Choroid plexus epithelial cell (primary cell): Measurements from ENCODE around the gene MACO1.
A peak's percentile ranks its signal among the peaks of the same experiment; 100 is the strongest.
"Not testable (repeated sequence)": the region's sequence is repeated elsewhere in the genome, so short reads cannot be mapped to it uniquely, and the experiment has no call there.

Experiments
- DNase-seq: peaks from one replicate; pipeline ENCODE4 v3.0.0-alpha.2; 2010; ENCODE audit warnings: low read depth
- H3K4me3 ChIP-seq: 2 replicates; pipeline ENCODE4 v1.5.1; 2011; ENCODE audit warnings: low read depth, mild to moderate bottlenecking, control low read depth, low read length, moderate library complexity
- TF ChIP-seq, protein P1 (sequence below): conservative IDR thresholded peaks from 2 replicates; pipeline ENCODE4 v1.5.1; 2011; ENCODE audit warnings: low read depth, mild to moderate bottlenecking, control low read depth, inconsistent platforms, low read length, moderate library complexity

MACO1 gene

DNA sequence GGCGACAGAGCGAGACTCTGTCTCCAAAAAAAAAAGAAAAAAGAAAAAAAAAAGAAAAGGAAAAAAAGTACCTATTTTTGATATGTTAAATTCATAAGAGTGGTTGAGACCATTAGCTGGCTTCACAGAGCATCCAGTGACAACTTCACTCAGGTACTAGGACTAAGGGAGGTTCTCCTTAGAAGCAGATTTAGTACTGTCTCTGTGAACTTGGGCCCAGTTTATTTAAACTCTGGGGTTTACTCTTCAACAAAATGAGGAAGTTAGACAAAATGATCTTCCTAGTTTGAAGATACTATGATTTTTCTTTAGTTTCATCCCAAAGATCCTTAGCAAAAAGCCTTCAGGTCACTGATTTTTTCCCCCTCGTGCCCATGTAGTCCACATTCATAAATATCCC, 21.2 kb downstream of the MACO1 start:
- H3K4me3 ChIP-seq, result no peak overlapping the region
- no peak for DNase-seq
- TF ChIP-seq, protein P1, sequence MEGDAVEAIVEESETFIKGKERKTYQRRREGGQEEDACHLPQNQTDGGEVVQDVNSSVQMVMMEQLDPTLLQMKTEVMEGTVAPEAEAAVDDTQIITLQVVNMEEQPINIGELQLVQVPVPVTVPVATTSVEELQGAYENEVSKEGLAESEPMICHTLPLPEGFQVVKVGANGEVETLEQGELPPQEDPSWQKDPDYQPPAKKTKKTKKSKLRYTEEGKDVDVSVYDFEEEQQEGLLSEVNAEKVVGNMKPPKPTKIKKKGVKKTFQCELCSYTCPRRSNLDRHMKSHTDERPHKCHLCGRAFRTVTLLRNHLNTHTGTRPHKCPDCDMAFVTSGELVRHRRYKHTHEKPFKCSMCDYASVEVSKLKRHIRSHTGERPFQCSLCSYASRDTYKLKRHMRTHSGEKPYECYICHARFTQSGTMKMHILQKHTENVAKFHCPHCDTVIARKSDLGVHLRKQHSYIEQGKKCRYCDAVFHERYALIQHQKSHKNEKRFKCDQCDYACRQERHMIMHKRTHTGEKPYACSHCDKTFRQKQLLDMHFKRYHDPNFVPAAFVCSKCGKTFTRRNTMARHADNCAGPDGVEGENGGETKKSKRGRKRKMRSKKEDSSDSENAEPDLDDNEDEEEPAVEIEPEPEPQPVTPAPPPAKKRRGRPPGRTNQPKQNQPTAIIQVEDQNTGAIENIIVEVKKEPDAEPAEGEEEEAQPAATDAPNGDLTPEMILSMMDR, result no peak

DNA sequence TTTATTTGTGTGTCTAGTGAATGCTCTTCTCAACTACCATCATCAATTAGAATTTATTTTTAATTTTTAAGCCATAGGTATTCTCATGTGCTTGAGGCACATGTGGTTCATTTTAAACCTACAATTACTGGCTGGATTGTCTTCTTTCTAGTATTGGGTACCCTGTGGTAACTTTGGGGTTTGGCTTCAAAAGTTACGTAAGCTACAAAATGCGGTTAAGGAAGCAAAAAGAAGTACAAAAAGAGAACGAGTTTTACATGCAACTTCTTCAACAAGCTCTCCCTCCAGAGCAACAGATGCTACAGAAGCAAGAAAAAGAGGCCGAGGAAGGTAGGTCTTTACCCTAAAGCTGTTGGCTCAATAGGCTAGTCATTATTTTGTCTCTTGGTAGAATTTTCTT, 25.8 kb downstream of the MACO1 start:
- no peak overlapping the region for H3K4me3 ChIP-seq
- no peak for DNase-seq
- TF ChIP-seq, protein P1, result no peak

GRCh38 chr1:25458541-25459298, 28.0 kb downstream of the MACO1 start:
- DNase-seq, result peak; percentile 57
- no peak overlapping the region for H3K4me3 ChIP-seq
- TF ChIP-seq, protein P1, result no peak

DNA sequence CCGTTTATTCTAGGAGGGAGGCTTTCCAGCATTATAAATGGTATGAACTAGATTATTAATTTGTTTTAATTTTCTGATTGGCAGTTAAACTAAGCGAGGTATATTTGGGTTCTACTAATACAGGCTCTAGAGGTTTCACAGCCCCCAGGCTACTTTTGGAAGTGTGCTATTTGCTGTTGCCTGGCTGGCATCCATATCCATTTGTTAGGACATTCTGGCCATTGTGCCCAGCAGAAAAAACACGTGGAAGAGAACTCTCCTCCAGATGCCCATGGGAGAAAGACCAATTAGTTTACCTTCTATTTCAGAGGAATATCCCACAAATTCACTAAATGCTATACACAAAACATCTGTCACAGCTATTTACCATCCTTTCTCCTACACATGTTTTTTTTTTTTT, 29.3 kb downstream of the MACO1 start:
- TF ChIP-seq, protein P1, result no peak
- no peak overlapping the region for H3K4me3 ChIP-seq
- no peak for DNase-seq

- DNase-seq, H3K4me3 ChIP-seq: not testable (repeated sequence)
Measured at GRCh38 chr1:25460816-25461215, 30.1 kb downstream of the MACO1 start.

GRCh38 chr1:25461849-25462248, 31.2 kb downstream of the MACO1 start:
- H3K4me3 ChIP-seq, result no peak overlapping the region
- DNase-seq, result no peak
- TF ChIP-seq, protein P1, result no peak

DNA sequence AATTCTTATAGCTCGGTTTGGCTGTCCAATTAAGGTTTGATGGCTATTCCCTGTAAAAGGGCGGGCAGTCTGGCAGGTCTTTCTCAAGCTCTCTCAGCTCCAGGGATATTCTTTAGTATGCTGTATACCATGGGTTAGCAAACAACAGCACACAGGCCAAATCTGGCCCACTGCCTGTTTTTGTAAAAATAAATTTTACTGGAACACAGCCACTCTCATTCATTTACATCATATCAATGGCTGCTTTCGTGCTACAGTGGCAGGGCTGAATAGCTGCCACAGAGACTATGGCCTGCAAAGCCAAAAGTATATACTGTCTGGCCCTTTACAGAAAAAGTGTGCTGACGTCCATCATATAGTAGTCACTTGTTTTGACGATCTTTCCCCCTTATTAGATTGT, 32.0 kb downstream of the MACO1 start:
- H3K4me3 ChIP-seq, result no peak overlapping the region
- DNase-seq, result peak; percentile 31
- TF ChIP-seq, protein P1, result no peak
